Stimulated activated CD4-positive, alpha-beta T cell treated with anti-CD3 and anti-CD28 coated beads, Interleukin-4, amount 100 ng/mL, for 4 hours (primary cell): Measurements from ENCODE around the gene PRPF4.
"Not testable (repeated sequence)": the region's sequence is repeated elsewhere in the genome, so short reads cannot be mapped to it uniquely, and the experiment has no call there.

ENCODE experiments used
- DNase-seq, 2 experiments: peaks; one replicate each; pipeline ENCODE4 v3.0.0-alpha.2; 2020

PRPF4 gene

DNA sequence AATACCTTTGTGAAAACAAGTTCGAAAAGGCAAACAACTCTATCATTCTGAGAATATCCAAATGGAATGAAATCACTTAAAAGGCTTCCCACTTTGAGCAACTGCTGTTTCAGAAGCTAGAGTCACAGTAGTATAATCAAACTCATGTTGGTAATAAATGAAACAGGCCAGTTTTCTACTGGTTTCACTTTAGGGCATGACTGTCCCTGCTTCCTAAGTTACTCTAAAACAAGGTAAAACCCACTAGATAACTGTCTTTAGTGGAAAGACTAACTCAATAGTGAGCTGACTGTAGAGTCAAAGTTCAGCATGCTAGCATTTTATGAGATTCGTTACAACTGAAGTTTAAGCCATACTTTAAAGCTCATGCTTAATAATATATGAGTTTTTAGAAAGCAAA is 6.1 kb upstream of the PRPF4 start:
- DNase-seq: no peak

DNA sequence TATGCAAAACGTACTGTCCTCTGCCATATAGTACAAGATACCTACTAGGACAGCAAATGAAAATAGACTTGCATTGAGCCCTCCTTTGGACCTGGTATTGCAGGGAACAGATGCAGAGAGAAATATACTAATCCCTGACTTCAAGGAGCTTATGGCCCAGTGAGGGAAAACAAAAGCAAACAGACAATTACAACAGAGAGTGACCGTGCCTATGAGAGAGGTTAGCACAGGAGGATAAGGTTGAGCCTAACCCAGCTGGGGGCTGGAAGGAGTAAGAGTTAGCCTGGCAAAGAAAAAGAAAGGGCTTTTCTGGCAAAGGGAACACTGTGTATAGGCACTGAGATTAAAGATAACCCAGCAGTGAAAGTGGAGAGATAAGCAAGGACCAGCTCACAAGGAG is 5.6 kb upstream of the PRPF4 start:
- DNase-seq: no peak

- no peak for DNase-seq
Observed at GRCh38 chr9:113274474-113275156, 843 bp upstream of the PRPF4 start.

DNA sequence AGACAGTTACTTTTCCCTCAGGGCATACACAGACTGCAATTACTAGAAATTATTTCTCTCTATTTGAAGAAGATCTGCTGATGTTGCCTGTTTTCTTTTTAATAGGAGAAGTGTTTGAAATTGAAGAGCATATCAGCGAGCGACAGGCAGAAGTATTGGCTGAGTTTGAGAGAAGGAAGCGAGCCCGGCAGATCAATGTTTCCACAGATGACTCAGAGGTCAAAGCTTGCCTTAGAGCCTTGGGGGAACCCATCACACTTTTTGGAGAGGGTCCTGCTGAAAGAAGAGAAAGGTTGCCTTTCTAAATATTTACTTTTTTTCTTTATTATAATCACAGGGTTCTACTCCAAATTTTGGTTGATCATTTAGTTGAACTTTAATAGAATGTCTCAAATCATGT is 3.4 kb downstream of the PRPF4 start:
- no peak for DNase-seq

- DNase-seq: no peak
Observed at GRCh38 chr9:113281356-113281755, 5.9 kb downstream of the PRPF4 start.

- no peak for DNase-seq
Observed at GRCh38 chr9:113289091-113289490, 13.6 kb downstream of the PRPF4 start.

DNA sequence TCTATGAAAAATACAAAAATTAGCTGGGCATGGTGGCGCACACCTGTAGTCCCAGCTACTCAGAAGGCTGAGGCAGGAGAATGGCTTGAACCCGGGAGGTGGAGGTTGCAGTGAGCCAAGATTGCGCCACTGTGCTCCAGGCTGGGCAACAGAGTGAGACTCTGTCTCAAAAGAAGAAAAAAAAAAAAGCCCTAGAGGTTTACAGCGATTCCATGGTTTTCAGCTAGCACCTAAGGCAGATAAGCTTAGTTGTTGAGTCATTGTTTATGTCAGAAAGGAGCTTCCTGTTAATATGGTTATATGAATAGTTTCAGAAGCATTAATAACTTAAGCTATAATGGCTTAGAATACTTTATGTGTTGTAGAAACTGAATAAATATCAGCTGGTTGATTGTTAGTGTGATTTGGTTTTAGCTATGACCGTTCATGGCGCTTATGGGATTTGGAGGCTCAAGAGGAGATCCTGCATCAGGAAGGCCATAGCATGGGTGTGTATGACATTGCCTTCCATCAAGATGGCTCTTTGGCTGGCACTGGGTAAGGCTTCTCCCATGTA is 14.7 kb downstream of the PRPF4 start:
- DNase-seq: no peak

GRCh38 chr9:113293285-113293878 is 17.9 kb downstream of the PRPF4 start:
- no peak for DNase-seq

DNA sequence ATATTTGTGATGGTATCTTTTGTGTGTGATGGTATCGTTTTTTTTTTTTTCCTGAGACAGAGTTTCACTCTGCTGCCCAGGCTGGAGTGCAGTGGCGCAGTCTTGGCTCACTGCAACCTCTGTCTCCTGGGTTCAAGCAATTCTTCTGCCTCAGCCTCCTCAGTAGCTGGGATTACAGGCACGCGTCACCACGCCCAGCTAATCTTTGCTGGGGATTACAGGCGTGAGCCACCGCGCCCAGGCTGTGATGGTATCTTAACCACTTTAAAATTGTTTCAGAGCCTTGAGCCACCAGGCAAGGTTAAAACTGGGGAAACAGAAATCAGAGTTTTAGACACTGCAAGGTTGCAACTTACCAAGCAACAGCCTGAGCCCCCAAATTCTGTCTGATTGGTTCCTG is 20.8 kb downstream of the PRPF4 start:
- not testable (repeated sequence) for DNase-seq

DNA sequence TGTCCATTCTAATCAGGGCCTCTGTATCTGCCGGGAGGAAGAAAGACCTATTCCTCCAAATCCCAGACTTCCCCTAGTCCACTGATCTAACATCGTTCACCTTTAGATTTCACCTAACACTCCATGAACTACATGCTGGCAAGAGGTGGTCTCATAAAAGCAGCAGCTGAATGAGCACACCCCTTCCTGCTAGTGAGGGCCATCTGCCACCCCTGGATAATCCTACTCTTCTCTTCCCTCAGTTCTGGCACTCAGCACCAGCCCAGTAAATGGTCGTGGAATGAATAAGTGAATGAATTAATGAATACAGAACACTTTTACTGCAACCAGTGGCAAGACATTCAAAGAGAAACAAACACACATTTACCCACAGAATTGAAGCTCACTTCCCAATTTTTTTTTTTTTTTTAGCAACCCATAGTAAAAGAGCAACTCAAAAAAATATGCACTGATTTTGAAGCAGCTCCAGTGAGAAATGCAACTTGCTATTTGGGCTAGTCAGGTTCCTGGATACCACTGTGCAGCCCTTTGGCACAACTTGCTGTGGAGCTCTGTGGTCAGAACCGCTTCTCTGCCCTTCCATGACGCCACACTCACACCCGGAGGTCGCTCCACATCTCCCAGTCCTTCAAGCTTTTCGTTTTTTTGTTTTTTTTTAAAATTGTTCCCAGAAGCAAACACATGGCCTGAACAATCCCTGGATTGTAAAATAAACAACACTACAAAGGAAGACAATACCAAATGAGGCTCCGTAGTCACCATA is 21.5 kb downstream of the PRPF4 start:
- DNase-seq: no peak

GRCh38 chr9:113298311-113298710 is 22.9 kb downstream of the PRPF4 start:
- DNase-seq: no peak

- no peak for DNase-seq
Observed at GRCh38 chr9:113298924-113299770, 23.7 kb downstream of the PRPF4 start.

DNA sequence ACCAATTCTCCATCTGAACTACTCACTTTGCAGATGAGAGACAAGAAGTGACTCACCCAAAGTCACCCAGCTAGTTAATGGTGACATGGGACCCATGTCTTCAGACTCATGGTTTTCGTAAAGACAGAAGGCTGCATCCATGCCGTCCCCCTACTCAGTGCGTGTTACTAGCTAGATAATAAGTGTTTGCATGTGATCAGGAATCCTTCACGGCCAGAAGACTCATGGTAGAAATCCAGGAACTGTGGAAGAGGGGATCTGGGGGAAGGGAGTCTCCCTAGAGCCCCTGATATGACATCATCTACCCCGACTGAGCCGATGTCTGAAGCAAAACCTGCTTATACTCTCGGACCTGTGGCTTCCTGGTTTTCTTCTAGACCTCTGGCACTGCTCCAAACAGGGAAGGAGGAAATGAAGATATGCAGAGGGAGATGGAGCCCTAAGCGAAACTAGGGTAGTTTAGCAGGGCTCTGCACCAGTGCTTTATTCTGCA is 24.4 kb downstream of the PRPF4 start:
- no peak for DNase-seq

GRCh38 chr9:113301548-113301947 is 26.1 kb downstream of the PRPF4 start:
- no peak for DNase-seq

DNA sequence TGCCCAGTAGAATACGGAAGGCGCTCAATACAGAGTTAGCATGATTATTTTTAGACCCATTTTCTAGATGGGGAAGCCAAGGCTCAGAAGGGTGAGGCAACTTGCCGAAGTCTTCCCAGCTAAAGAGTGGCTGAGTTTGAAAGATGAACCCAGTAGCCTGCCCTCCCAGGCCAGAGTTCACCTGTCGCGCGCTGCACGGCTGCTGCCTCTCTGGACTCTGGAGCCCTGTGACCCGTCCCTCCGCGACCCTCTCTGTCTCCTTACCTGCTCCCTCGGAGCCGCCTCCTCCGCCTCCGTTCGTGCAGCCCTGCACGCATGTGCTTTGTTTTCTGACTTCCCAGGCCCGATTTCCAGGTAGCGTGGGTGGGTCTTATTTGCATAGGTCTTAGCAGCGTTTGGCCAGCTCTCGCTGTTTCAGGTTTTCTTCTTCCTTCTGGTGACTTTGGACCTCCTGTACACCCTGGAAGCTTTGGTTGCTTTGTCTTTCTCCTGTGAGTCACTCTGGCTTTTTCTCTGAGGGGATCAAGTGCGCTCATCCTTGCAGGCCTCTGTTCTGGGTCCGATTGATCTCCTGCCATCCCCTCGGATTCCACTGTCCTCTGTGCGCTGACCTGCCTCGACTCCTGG is 27.4 kb downstream of the PRPF4 start, which contains the start of gene RNF183:
TSS of gene RNF183 (minus strand) at position 585 of the 627 bp plus-strand sequence. CDS start 5,192 bp downstream, outside the sequence.
- DNase-seq: no peak

- DNase-seq: no peak
Observed at GRCh38 chr9:113306566-113306965, 31.1 kb downstream of the PRPF4 start.

DNA sequence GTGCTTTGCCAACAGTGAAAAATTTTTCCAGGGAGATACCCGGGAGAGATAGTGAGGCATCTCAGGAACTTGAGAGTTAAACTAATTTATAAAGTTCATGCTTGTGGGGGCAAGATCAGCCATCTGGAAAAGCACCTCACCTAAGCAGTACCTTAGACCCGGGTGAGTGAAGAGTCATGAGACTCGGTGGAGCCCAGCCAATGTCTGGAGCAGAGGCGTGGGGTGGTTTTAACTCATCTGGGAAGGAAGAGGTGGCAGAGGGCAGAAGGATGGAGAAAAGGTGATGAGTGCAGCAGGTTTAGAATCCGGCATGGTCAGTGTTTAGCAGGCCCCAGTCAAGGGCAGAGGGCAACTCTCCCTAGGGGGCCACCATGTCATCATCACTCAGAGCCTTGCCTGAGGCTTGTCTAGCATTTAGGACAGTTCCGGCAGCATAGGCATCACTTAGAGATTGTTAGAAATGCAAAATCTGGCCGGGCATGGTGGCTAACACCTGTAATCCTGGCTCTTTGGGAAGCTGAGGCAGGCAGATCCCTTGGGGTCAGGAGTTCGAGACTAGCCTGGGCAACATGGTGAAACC is 32.0 kb downstream of the PRPF4 start:
- DNase-seq: no peak

GRCh38 chr9:113309204-113309813 is 33.9 kb downstream of the PRPF4 start:
- no peak for DNase-seq

- DNase-seq: no peak
Observed at GRCh38 chr9:113310538-113310937, 35.1 kb downstream of the PRPF4 start.

DNA sequence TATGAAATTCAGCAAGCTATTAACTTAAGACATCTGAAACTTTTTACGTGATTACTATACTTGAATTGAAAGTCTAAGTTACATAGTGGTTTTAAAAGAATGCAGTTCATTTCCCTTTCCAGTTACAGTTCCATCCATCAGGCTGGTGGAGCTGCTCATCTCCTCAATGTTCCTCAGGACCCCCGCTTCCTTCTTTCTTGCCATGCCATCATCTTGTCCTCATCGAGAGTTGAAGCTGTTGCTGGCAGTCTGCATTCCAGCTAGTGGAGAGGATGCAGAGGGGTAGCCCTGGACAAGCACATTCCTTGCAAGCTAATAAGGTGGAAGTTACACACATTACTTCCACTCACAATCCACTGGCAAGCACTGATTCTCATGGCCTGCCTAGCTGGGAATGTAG is 36.5 kb downstream of the PRPF4 start:
- DNase-seq: no peak

DNA sequence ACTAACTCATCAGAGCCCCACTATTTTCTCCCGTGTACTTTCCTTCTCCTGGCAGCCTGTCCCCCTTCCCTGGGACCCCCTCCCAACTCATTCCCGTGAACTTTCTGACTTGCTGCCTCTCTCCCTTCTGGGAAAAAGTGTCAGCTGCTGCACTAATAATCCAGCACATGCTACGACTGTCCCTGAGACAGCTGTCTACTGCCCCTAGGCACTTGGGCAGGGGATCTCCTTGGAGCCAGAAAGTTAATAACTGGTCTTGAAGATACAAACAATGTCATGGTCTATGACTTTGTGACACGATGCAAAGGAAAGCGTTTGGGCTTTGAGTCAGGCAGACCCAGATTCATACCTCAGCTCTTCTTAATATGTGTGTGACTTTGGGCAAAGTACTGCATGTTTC is 37.8 kb downstream of the PRPF4 start:
- no peak for DNase-seq
